Trophoblast cell (in vitro differentiated cells and primary cell): Measurements from ENCODE around the gene IWS1.
"Not testable (repeated sequence)": the region's sequence is repeated elsewhere in the genome, so short reads cannot be mapped to it uniquely, and the experiment has no call there.

Source experiments
- DNase-seq, 2 donors: peaks; one replicate each; pipeline ENCODE4 v3.0.0-alpha.2; 2016
- H2AFZ ChIP-seq: 2 replicates; pipeline ENCODE4 v1.6.1; 2013; ENCODE audit warnings: low read length, moderate library complexity, mild to moderate bottlenecking; ENCODE audit not compliant: insufficient read depth, poor library complexity
- H2AK5ac ChIP-seq: 2 replicates; pipeline ENCODE4 v1.6.1; 2013; ENCODE audit warnings: mild to moderate bottlenecking, low read length
- H2BK120ac ChIP-seq: 2 replicates; pipeline ENCODE4 v1.6.1; 2013; ENCODE audit warnings: low read length, mild to moderate bottlenecking, moderate library complexity; ENCODE audit not compliant: insufficient read depth, poor library complexity
- H2BK12ac ChIP-seq: 2 replicates; pipeline ENCODE4 v1.6.1; 2013; ENCODE audit warnings: mild to moderate bottlenecking, low read length, moderate library complexity
- H2BK5ac ChIP-seq: 2 replicates; pipeline ENCODE4 v1.6.1; 2013; ENCODE audit warnings: low read length, low read depth, moderate library complexity, mild to moderate bottlenecking; ENCODE audit not compliant: poor library complexity
- H3K14ac ChIP-seq: 2 replicates; pipeline ENCODE4 v1.6.1; 2013; ENCODE audit warnings: mild to moderate bottlenecking, low read length
- H3K18ac ChIP-seq: 2 replicates; pipeline ENCODE4 v1.6.1; 2013; ENCODE audit warnings: mild to moderate bottlenecking, low read length
- H3K23ac ChIP-seq: 2 replicates; pipeline ENCODE4 v1.6.1; 2013; ENCODE audit warnings: low read length
- H3K27ac ChIP-seq: 2 replicates; pipeline ENCODE4 v1.5.1; 2013; ENCODE audit warnings: low read depth, mild to moderate bottlenecking, inconsistent platforms, low read length, moderate library complexity
- H3K27me3 ChIP-seq: 2 replicates; pipeline ENCODE4 v1.6.1; 2013; ENCODE audit warnings: inconsistent platforms, mild to moderate bottlenecking, low read length, moderate library complexity; ENCODE audit not compliant: insufficient read depth
- H3K36me3 ChIP-seq, 2 experiments: 1 replicate in 1 of 2; 2 replicates in 1 of 2; pipeline ENCODE4 v1.6.1; 2013; ENCODE audit warnings: low read length in 2 of 2, mild to moderate bottlenecking in 2 of 2, moderate library complexity in 1 of 2; ENCODE audit not compliant: insufficient read depth in 2 of 2, control insufficient read depth in 1 of 2
- H3K4ac ChIP-seq: 2 replicates; pipeline ENCODE4 v1.6.1; 2013; ENCODE audit warnings: low read depth, mild to moderate bottlenecking, low read length, moderate library complexity
- H3K4me1 ChIP-seq, 2 experiments: 1 replicate in 1 of 2; 2 replicates in 1 of 2; pipeline ENCODE4 v1.6.1; 2013; ENCODE audit warnings: low read length in 2 of 2, mild to moderate bottlenecking in 2 of 2, moderate library complexity in 1 of 2; ENCODE audit not compliant: insufficient read depth in 2 of 2, control insufficient read depth in 1 of 2
- H3K4me2 ChIP-seq: 2 replicates; pipeline ENCODE4 v1.6.1; 2013; ENCODE audit warnings: inconsistent platforms, mild to moderate bottlenecking, low read length, moderate library complexity
- H3K4me3 ChIP-seq: 2 replicates; pipeline ENCODE4 v1.5.1; 2013; ENCODE audit warnings: mild to moderate bottlenecking, low read depth, low read length, inconsistent platforms
- H3K79me1 ChIP-seq: one replicate; pipeline ENCODE4 v1.6.1; 2013; ENCODE audit warnings: low read length
- H3K79me2 ChIP-seq: 2 replicates; pipeline ENCODE4 v1.6.1; 2013; ENCODE audit warnings: low read length, mild to moderate bottlenecking; ENCODE audit not compliant: control insufficient read depth, insufficient read depth, poor library complexity
- H3K9ac ChIP-seq: 2 replicates; pipeline ENCODE4 v1.6.1; 2013; ENCODE audit warnings: mild to moderate bottlenecking, low read length
- H3K9me3 ChIP-seq: 2 replicates; pipeline ENCODE4 v1.6.1; 2013; ENCODE audit warnings: low read depth, mild to moderate bottlenecking, control low read depth, inconsistent platforms, low read length; ENCODE audit not compliant: insufficient read depth
- H4K12ac ChIP-seq: 2 replicates; pipeline ENCODE4 v1.6.1; 2013; ENCODE audit warnings: low read depth, mild to moderate bottlenecking, low read length, moderate library complexity
- H4K8ac ChIP-seq: 2 replicates; pipeline ENCODE4 v1.6.1; 2013; ENCODE audit warnings: low read depth, mild to moderate bottlenecking, low read length, moderate library complexity
- H4K91ac ChIP-seq: one replicate; pipeline ENCODE4 v1.6.1; 2013; ENCODE audit warnings: low read depth, mild to moderate bottlenecking, low read length, moderate library complexity
- WGBS: extraction: QIAGEN DNeasy Blood & Tissue Kit; methylation state at CpG from one replicate; pipeline ENCODE4 v1.1.7; 2013; ENCODE audit warnings: missing lambda C conversion rate; ENCODE audit not compliant: insufficient read length, insufficient coverage; ENCODE audit errors: extremely low coverage; 5-methylcytosine and 5-hydroxymethylcytosine counted together

IWS1 gene

DNA sequence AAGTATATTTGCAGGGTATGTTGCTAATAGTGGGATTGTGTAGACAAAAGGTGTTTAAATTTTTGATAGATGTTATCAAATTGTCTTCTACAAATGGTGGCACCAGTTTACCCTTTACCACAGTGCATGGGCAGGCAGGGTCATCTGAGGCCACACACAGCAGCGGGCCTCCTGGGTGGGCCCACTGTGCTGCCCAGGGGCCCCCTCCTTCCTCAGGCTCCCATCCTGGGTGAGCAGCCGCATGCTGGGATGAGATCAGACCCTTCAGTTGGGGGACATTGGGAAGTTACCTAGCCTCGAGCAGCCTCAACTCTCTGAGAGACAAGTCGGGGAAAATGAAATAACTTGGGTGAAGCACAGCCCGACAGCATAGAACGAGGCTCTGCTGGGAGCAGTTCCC is 18.9 kb upstream of the IWS1 start:
- H3K79me1 ChIP-seq, result no peaks in the 10 kb centered on the region
- no peak overlapping the region for H4K91ac ChIP-seq
- H3K36me3 ChIP-seq, result no peaks in the 10 kb centered on the region
- H3K4me2 ChIP-seq, result no peak overlapping the region
- peaks cover 1% of the 10 kb centered on the region for H3K9me3 ChIP-seq
- H3K4me3 ChIP-seq, result no peak overlapping the region
- no peak overlapping the region for H3K27ac ChIP-seq
- H3K27me3 ChIP-seq, result no peaks in the 10 kb centered on the region
- no peak overlapping the region for H2BK5ac ChIP-seq
- WGBS, result no CpG with 5 or more reads among the region's 6 CpGs
- H2AFZ ChIP-seq, result no peak overlapping the region
- H4K12ac ChIP-seq, result no peak overlapping the region
- H4K8ac ChIP-seq, result no peak overlapping the region
- H3K4me1 ChIP-seq, result no peaks in the 10 kb centered on the region
- no peak overlapping the region for H2BK120ac ChIP-seq
- H2AK5ac ChIP-seq, result no peak overlapping the region
- no peak overlapping the region for H3K23ac ChIP-seq
- no peak overlapping the region for H3K4ac ChIP-seq
- DNase-seq, result no peak
- H3K14ac ChIP-seq, result no peak overlapping the region
- H3K9ac ChIP-seq, result no peak overlapping the region
- no peak overlapping the region for H3K18ac ChIP-seq
- no peak overlapping the region for H2BK12ac ChIP-seq
- H3K79me2 ChIP-seq, result no peaks in the 10 kb centered on the region

DNA sequence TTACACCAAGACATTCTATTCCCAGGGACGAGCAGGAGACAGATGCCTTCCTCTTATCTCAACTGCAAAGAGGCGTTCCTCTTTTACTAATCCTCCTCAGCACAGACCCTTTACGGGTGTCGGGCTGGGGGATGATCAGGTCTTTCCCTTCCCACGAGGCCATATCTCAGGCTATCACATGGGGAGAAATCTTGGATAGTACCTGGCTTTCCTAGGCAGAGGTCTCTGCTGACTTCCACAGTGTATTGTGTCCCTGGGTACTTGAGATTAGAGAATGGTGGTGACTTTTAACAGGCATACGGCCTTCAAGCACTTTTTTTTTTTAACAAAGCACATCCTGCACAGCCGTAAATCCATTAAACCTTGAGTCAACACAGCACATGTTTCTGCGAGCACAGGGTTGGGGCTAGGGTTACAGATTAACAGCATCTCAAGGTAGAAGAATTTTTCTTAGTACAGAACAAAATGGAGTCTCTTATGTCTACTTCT is 16.8 kb upstream of the IWS1 start:
- not testable (repeated sequence) for H4K12ac ChIP-seq, H3K9me3 ChIP-seq, H3K23ac ChIP-seq, H3K4me1 ChIP-seq, H4K91ac ChIP-seq, H2AK5ac ChIP-seq, H2BK5ac ChIP-seq, H3K27me3 ChIP-seq, H3K4me3 ChIP-seq, DNase-seq, H3K79me2 ChIP-seq, H2BK12ac ChIP-seq, H3K4me2 ChIP-seq, H3K27ac ChIP-seq, H2AFZ ChIP-seq, H3K9ac ChIP-seq, H3K14ac ChIP-seq, H4K8ac ChIP-seq, H3K79me1 ChIP-seq, H3K36me3 ChIP-seq, H2BK120ac ChIP-seq, H3K18ac ChIP-seq, H3K4ac ChIP-seq
- WGBS, result no CpG with 5 or more reads among the region's 8 CpGs

GRCh38 chr2:127542231-127542630 is 15.9 kb upstream of the IWS1 start:
- Histone ChIP-seq H3K14ac (no peak overlapping the region), H3K9me3 (peaks cover 1% of the 10 kb centered on the region), H3K23ac (no peak overlapping the region), H3K4ac (no peak overlapping the region), H3K9ac (no peak overlapping the region), H3K4me2 (no peak overlapping the region), H4K12ac (no peak overlapping the region), H3K27me3 (no peaks in the 10 kb centered on the region), H2AK5ac (no peak overlapping the region), H3K36me3 (no peaks in the 10 kb centered on the region), H3K27ac (no peak overlapping the region), H3K18ac (no peak overlapping the region), H4K8ac (no peak overlapping the region), H4K91ac (no peak overlapping the region), H2BK12ac (no peak overlapping the region), H2AFZ (no peak overlapping the region), H3K79me2 (no peaks in the 10 kb centered on the region), H2BK5ac (no peak overlapping the region), H3K4me3 (no peak overlapping the region), H2BK120ac (no peak overlapping the region), H3K79me1 (no peaks in the 10 kb centered on the region), H3K4me1 (no peaks in the 10 kb centered on the region)
- no peak for DNase-seq
- no CpG with 5 or more reads among the region's 3 CpGs for WGBS

DNA sequence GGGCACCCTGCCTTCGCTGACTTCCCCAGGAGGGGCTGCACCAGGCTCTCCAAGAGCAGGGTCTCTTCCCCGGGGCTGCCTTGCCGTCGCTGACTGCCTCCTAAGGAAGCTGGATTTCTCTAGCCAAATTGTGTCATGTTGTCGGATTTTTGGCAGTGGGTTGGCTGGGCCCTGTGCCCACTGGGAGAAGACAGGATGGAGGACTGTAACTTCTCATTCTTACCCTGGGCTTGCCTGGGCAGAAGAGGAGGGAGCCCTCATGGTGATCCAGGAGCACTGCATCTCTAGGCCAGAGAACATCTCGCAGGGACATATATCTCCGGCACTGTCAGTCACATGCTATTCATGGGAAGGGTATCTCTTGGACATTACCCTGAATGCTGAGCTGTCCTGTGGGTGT is 15.5 kb upstream of the IWS1 start:
- Histone ChIP-seq H2BK12ac (no peak overlapping the region), H2BK5ac (no peak overlapping the region), H3K23ac (no peak overlapping the region), H3K9me3 (peaks cover 1% of the 10 kb centered on the region), H3K36me3 (no peaks in the 10 kb centered on the region), H2AFZ (no peak overlapping the region), H3K27me3 (no peaks in the 10 kb centered on the region), H4K91ac (no peak overlapping the region), H3K4ac (no peak overlapping the region), H4K8ac (no peak overlapping the region), H3K4me1 (no peaks in the 10 kb centered on the region), H3K14ac (no peak overlapping the region), H3K27ac (no peak overlapping the region), H3K79me1 (no peaks in the 10 kb centered on the region), H2AK5ac (no peak overlapping the region), H3K4me2 (no peak overlapping the region), H3K4me3 (no peak overlapping the region), H3K18ac (no peak overlapping the region), H2BK120ac (no peak overlapping the region), H4K12ac (no peak overlapping the region), H3K9ac (no peak overlapping the region), H3K79me2 (no peaks in the 10 kb centered on the region)
- no peak for DNase-seq
- no CpG with 5 or more reads among the region's 7 CpGs for WGBS
